Breast epithelium (tissue), 3 donors: ENCODE data around the gene DHRS12.

ENCODE experiments used
- CTCF ChIP-seq, 3 donors: fragments of 450-650 bp; IDR thresholded peaks; one replicate each; pipeline ENCODE4 v1.5.1; 2016 to 2017; ENCODE audit warnings: antibody characterized with exemption in 3 of 3, mild to moderate bottlenecking in 3 of 3, moderate library complexity in 3 of 3
- POLR2AphosphoS5 ChIP-seq, 3 donors: sonication (generic); formaldehyde crosslinking; IDR thresholded peaks; one replicate each; pipeline ENCODE4 v1.6.1; 2017; ENCODE audit warnings: antibody characterized with exemption in 3 of 3

GRCh38 chr13:51756651-51757050 lies 47.3 kb downstream of the DHRS12 start:
- TF ChIP-seq CTCF (IDR thresholded peaks at IDR 0.05) (no peak), POLR2AphosphoS5 (IDR thresholded peaks at IDR 0.05) (no peak)
